Middle frontal gyrus (tissue), 1 donor: ENCODE measurements around the gene LAMTOR4.

Source experiments
- DNase-seq: peaks from one replicate; pipeline ENCODE4 v3.0.0-alpha.2; 2015; ENCODE audit warnings: low spot score; ENCODE audit errors: extremely low spot score

LAMTOR4 gene

DNA sequence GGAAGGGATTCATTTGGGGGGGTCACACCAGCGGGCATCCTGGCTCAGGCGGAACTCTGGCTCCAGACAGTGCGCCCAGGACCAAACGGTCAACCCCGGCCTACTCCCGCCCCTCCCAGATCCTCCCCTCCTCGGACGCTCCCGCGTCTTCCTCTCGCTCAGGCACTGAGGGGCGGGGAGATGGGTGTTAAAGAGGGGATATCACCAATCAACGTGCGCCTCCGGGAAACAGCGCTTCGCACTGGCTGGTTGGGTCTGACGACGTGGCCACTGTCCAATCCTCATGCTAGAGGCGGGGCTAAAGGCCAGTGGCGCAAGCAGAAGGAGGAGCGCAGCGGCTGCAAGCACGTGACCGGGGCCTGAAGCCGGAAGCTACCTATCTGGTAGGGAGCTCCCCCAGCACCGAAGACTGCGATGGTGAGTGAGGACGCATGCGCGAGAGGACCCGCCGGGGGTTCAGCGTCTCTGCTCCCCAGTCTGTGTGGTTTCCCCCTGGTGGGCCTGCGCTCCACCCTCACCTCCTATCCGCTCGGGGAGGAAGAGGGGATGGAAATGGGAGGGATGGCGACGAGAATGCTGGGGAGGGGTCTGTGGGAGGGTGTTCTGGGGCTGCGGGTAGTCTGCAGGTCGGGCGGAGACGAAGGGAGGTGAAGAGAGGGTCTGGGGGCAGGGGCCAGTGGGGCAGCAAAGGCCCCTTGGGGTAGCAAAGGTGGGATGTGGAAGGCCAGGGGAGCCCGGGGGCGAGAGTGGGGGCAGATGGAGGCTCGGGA, at the start of gene LAMTOR4:
Gene LAMTOR4 (plus strand): TSS at position 360 of the 770 bp plus-strand sequence. CDS start 55 bp downstream, at position 415.
- DNase-seq: peak; percentile 98

DNA sequence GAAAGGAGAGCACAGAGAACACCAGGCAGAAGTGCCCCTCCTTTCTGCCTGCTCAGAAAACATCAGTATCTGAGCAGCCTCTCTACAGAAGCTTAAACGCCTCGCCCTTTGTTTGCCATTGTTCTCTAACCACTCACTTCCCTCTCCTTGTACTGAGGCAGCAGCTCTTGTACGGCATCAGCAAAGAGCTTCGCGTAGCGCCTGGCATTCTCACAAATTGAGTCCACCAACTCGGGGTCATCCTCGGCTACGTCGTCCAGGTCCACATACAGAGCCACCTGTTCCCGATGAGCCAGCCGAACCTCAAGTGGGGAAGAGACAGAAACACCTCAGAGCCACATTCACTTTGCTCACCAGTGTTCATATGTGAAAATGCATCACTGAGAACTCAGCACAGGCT, 49.3 kb upstream of the LAMTOR4 start:
- DNase-seq: no peak

DNA sequence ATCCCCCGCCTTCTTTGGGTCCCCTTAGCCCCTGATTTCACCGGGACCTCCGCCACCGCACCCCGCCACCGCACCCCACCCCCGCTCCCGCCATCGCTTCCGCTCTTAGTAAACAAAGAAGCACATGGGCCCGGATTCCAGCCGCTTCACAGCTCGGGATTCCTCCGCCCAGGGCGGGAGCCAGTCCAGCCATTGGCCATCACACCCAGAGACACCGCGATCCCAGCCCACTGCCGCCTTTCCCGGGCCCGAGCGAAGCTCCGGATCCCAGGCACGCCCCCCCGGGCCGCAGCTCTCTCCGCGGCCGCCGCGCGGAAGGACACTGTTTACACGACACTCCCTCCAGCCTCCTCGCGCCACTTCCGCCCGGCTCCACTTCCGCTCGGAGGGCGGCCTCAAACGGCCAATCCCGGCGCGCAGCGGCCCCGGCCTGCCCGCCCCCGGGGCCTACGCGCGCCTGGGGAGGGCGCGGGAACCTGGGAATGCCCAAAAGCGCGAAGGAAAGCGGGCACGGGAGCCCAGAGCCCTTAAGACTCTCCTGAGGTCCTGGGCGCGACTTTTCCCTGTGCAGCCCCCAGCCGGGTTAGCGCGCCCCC, 48.2 kb upstream of the LAMTOR4 start:
- peak; percentile 93 for DNase-seq

DNA sequence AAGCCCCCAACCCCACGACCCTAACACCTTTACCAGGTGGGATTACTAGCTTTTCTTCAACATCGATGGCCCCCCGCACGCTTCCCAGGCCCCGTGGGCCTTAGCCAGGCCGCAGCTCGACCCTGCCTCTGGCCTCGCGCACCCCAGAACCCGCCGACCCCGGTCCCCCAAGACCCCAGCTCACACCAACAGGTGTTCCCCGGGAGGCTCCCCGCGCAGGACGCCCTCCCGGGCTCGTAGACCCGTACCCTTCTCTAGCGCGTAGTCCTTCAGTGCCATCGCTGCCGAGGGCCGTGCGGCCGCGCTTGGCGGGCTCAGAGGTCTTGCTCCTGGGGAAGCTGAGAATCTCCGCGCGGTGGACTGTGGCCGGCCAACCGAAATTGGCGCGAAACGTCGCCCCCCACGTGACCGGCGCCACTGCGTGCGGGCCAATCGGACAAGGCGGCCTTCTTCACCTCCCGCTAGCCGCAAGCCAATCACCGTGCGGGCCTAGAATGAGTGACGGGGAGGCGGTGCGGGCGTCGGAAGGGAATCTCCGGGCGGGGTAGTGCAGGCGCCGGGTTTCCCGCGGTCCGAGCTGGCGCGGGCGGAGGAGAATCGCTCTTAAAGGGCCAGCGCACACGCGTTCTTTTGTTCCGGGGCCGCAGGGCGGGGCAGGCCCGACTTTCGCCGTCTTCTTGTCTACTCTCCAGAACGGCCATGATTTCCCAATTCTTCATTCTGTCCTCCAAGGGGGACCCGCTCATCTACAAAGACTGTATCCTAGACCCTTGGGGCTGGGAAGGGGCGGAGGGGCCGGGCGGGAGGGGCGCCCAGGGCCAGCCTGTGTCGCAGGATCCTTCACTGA, 47.5 kb upstream of the LAMTOR4 start, which contains the start of the genes AP4M1 and MCM7:
Gene AP4M1 (plus strand): TSS at position 628 of the 847 bp plus-strand sequence. CDS start 72 bp downstream, at position 700.
Gene MCM7 (minus strand): TSS at position 382 of the 847 bp plus-strand sequence. CDS start 103 bp downstream, at position 279.
- peak; percentile 99 for DNase-seq

DNA sequence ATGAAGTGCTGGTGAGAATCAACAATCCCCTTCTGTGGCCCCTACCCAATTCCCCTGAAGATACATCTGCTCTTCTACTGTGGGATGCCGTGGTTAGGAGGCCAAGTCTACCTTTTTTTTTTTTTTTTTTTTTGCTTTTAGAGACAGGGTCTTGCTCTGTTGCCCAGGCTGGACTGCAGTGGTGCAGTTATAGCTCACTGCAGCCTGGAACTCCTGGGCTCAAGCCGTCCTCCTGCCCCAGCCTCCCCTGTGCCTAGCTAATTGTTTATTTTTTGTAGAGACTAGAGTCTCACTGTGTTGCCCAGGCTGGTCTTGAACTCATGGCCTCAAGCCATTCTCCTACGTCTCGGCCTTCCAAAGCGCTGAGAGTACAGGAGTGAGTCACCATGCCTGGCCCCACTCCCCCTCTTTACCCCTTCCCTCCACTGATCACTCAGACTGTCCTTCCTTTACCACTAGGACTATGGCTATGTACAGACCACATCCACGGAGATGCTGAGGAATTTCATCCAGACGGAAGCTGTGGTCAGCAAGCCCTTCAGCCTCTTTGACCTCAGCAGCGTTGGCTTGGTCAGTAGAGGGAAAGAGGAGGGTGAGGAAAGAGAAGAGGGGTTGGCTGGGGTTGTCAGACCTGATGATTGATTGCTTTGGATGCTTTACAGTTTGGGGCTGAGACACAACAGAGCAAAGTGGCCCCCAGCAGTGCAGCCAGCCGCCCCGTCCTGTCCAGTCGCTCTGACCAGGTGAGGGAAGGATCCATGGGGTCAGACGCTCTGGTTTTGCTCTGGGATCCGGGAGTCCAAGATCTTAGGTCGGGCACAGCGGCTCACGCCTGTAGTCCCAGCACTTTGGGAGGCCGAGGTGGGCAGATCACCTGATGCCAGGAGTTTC, 45.5 kb upstream of the LAMTOR4 start:
- DNase-seq: no peak

DNA sequence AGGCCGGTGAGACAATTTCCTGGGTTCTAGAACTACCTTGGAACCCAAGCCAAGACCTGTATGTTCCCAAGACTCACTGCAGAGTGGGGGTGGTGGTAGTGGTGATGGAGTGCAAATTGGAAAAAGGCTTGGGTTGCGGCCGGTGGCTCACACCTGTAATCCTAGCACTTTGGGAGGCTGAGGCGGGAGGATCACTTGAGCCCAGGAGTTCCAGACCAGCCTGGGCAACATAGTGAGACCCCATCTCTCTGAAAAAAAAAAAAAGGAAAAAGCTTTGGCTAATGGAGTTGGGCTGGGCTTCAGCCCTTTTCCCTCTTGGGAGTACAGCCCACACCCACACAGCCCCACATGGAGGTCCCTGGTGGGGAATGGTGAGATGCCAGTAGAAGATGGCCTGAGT, 43.2 kb upstream of the LAMTOR4 start:
- no peak for DNase-seq

DNA sequence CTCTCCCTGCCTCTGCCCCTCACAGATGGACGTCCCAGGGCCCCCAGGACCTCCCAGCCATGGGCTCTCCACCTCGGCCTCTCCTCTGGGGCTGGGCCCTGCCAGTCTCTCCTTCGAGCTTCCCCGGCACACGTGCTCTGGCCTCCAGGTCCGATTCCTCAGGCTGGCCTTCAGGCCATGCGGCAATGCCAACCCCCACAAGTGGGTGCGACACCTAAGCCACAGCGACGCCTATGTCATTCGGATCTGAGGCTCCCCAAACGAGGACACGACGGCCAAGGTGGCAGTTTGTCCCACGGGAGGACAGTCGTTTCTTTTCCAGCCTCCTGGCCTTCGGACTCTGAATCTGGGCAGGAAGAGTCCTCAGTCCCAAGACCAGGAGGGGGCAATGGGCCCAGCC, 42.1 kb upstream of the LAMTOR4 start:
- no peak for DNase-seq

DNA sequence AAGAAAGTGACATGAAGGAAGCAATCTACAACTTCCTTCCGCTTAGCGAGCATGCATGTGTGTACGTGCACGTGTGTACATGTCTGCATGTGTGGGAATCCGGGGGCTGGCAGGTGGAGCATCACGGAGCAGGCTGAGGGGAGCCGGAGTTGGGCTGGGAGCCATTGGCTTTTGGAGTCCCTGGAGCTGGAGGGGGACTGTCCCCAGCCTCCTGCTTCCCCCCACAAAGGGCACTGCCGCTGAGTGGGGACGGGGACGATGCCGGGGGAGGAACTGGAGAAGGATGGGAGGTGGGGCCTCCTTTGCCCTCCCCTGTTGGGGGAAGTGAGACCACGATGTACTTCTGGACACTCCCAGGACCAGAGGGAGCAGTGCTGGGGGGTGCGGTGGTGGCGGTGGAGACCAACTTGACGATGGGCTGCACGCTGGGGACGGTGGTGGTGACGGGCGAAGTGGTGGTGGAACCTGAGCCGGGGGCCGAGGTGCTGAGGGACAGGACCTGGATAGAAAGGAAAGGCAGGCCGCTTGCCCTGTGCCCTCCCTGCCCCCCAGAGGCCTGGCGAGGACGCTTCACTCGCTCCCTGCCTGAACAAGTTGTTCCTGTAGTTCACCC, 41.5 kb upstream of the LAMTOR4 start:
- no peak for DNase-seq

DNA sequence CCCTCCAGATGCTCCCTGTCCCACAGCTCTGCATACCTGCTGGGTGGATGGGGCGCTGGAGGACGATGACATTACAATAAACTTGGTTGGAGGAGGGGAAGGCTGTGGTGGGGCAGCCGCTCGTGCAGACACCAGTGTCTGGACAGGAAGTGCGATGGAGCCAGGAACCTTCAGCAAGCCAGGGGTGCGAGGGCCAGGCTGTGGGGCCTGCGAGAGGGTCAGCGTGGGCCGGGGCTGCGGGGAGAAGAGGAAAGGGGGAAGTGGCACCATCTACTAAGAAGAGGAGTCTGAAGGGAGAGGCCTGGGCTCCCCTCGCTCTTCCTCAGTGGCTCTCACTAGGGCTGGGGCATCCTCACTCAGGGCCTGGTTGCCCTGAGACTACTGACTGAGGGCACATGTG, 40.8 kb upstream of the LAMTOR4 start:
- DNase-seq: no peak

DNA sequence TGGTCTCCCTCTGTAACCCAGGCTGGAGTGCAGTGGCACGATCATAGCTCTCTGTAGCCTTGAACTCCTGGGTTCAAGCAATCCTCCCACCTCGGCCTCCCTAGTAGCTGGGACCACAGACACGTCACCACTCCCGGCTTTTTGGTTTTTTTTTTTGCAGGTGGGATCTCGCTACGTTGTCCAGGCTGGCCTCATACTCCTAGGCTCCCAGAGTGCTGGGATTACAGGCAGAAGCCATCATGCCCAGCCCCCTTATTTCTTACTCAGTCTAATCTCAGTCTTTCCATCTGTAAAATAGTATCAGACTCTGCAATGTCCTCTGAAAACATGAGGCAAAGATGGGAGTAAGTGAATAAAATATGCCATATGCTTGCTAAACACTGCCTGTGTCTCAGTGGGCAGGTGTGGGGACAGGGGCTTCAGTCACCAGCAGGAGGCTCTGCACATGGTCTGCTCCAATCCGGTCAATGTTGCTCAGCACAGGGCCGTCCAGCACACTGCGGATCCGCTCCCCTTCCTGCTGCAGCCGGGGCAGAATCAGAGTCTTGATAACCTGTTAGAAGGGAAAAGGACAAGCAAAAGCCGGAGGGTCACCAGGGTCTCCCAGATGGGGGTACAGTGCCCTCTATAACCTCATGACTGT, 39.1 kb upstream of the LAMTOR4 start:
- DNase-seq: no peak

DNA sequence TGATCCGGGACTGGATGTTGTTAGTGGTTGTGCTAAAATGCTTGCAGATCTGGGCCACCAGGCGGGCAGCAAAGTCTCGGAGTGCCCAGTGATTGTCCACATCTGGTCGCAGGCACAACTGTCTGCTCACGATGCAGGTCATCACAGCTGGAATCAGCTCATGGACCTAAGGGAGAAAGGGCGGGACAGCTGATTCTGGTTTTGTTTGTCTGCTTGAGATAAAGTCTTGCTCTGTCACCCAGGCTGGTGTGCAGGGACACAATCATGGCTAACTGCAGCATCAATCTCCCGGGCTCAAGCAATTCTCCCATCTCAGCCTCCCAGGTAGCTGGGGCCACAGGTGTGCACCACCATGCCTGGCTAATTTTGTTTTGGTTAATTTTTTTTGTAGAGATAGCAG, 37.6 kb upstream of the LAMTOR4 start:
- DNase-seq: no peak

DNA sequence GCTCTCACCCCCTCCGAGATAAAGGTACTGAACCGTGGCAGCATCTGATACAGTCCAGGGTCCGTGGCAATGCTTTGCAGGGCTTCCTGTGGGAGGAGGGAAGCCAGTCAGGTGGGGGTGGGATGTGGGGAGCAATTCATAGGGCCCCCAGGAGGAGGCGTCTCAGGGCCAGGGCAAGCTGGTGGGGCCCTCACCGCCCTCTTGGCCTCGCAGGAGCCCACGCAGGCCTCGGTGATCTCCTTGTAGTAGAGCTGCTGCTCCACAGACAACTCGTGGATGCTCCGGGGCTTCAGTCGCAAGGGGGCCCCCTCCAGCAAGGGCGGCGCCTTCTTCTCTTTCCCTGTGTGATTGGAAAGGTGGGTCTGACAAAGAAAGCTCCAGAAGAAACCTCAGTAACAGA, 36.8 kb upstream of the LAMTOR4 start:
- no peak for DNase-seq

DNA sequence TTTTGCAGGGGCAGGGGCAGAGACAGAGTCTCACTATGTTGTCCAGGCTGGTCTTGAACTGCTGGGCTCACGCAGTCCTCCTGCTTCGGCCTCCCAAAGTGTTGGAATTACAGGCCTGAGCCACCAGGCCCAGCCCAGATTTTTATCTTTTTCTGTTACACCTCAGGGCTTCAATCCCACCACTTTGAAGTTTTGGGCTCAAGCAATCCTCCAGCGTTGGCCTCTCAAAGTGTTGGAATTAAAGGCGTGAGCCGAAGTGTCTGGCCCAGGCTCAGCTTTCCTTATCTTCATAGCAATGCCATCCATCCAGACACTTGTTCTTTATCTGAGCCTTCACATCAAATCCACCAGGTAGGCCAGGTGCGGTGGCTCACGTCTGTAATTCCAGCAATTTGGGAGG, 33.7 kb upstream of the LAMTOR4 start:
- no peak for DNase-seq

DNA sequence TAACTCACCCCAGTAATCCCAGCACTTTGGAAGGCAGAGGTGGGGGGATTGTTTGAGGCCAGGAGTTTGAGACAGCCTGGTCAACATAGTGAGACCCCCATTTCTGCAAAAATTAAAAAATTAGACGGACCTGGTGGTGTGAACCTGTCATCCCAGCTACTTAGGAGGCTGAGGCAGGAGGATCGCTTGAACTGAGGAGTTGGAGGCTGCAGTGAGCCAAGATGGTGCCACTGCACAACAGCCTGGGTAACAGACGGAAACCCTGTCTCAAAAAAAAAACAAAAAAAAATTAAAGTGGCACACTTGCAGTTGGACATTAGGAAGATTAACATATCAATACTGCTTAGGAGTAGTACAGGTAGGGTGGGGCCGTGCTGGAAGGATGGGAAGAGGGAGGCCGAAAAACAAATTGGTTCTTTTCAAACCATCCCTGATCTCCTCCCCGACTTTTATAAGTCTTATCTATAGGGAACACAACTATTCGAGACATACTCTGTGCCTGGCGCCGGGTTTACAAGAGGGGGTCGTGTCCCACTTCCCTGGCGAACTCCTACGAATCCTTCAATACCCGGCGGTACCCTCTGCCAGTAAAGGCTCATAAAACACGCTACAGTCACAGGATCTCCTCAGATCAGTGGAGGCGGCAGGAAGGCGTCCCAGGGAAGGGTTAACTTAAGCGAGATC, 30.2 kb upstream of the LAMTOR4 start:
- no peak for DNase-seq

DNA sequence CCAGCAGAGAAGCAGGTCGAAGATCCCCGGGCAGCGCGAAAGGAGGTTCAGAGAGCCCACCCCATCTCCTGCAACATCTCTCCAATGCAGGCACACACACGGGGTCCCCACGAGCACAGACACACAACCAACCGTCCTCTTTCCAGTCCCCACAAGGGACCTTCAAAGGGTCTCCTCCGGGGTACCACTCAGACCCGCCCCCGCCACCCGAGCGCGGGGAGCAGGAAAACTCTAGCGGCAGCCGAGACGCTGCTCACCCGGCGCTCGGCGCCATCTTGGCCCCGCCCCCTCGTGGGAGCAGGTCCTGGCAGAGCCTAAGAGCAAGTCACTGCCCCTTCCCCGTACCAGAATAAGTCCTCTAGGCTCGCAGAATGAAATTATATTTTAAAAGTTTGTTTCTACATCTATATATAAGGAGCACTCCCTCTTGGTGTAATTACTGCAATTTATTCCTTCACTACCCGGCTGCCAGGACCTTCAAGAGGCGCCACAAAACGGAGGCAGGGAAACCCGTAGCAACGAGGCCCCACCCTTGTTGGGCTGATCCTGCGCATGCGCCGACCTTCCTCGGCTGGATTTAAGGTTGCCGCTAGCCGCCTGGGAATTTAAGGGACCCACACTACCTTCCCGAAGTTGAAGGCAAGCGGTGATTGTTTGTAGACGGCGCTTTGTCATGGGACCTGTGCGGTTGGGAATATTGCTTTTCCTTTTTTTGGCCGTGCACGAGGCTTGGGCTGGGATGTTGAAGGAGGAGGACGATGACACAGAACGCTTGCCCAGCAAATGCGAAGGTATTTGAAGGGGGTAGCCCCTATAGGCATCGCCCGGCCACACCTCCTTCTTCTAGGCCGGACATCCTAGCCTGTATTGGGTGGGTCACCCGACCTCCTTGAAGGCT, 29.4 kb upstream of the LAMTOR4 start, which contains the start of the genes CNPY4 and TAF6:
Gene CNPY4 (plus strand): TSS at position 563 of the 898 bp plus-strand sequence. CDS start 111 bp downstream, at position 674.
Gene TAF6 (minus strand): TSS at position 287 of the 898 bp plus-strand sequence. CDS start 5,149 bp downstream, outside the sequence.
- peak; percentile 86 for DNase-seq

DNA sequence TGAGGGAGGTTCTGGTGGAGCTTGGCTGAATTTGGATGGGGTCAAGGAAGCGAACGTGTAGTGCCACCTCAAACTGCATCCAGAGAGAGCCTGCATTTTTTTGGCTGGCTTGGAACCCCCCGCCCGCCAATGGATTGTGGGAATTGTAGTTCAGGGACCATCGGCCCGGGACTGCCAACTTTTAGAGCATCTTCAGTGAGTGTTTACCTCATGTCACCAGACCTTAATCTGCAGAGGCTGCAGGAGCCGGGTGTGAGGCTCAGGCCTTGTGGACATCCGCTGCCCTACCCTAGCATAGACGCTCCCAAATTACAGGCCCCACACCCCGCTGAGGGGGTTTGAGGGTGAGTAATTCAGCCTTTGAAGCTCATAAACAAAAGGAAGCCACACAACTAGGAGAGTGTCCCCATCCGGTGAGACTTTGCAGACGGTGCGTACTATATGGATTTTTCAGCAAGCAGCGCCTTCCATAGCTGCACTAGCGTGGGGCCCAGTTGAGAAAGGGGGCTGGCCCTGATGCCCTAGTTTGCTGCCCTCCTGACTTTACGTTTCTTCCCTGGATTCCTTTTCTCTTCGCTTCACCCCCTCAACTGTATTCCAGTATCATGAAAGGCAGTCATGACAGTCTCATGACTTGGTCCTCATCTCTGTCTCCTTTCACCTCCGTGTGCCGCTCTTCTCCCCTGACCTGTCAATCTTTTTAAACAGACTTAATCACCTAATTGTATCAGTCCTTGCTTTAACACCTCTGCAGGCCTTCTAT, 28.6 kb upstream of the LAMTOR4 start:
- DNase-seq: peak; percentile 54

DNA sequence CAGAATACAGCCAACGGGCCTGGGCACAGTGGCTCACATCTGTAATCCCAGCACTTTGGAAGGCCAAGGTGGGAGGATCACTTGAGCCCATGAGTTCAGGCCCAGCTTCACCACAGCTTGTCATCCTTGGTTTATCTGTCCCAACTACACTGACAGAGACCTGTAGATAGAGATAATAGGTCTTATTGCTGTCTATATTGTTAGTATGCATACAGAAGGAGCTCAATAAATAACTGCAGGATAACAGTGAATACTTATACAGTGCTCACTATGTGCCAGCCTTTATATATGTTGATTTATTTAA, 28.0 kb upstream of the LAMTOR4 start:
- DNase-seq: no peak
